GM12891 (cell line): ENCODE measurements around the gene MEI1.
"Not testable (repeated sequence)": the region's sequence is repeated elsewhere in the genome, so short reads cannot be mapped to it uniquely, and the experiment has no call there.

Source experiments
- POLR2A ChIP-seq: IDR thresholded peaks from 2 replicates; pipeline ENCODE4 v1.6.1; 2011; ENCODE audit warnings: low read depth, low read length, control low read depth
- POLR2AphosphoS5 ChIP-seq: IDR thresholded peaks from 2 replicates; pipeline ENCODE4 v1.6.1; 2011; ENCODE audit warnings: low read depth, low read length, control low read depth

DNA sequence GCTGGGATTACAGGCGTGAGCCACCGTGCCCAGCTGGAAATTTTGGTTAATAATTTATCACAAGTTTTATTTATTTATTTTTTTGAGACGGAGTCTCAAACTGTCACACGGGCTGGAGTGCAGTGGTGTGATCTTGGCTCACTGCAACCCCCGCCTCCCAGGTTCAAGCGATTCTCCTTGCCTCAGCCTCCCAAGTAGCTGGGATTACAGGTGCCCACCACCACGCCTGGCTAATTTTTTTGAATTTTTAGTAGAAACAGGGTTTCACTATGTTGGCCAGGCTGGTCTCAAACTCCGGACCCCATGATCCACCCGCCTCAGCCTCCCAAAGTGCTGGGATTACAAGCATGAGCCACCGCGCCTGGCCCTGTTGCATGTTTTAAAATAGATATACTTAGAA is 12.4 kb upstream of the MEI1 start:
- not testable (repeated sequence) for TF ChIP-seq POLR2AphosphoS5, POLR2A
